Neural cell (in vitro differentiated cells): ENCODE data around the gene LRRC49.

Experiments used
- CTCF ChIP-seq: fragments of 450-650 bp; IDR thresholded peaks from 2 replicates; pipeline ENCODE4 v1.5.1; 2014; ENCODE audit warnings: antibody characterized with exemption, mild to moderate bottlenecking, moderate library complexity; ENCODE audit not compliant: poor library complexity, severe bottlenecking
- EP300 ChIP-seq: fragments of 450-650 bp; conservative IDR thresholded peaks from 2 replicates; pipeline ENCODE4 v1.6.1; 2014; ENCODE audit warnings: antibody characterized with exemption, mild to moderate bottlenecking, moderate library complexity; ENCODE audit not compliant: poor library complexity, severe bottlenecking
- EZH2 ChIP-seq: fragments of 200-600, 300-800 bp; shearing (Covaris generic), sonication (generic); IDR thresholded peaks from 2 replicates; pipeline ENCODE4 v1.6.1; 2014; ENCODE audit warnings: antibody characterized with exemption, low read length, borderline replicate concordance, mild to moderate bottlenecking; ENCODE audit not compliant: insufficient read depth, poor library complexity, severe bottlenecking
- MXI1 ChIP-seq: fragments of 450-650 bp; conservative IDR thresholded peaks from 2 replicates; pipeline ENCODE4 v1.6.1; 2014; ENCODE audit warnings: antibody characterized with exemption, mild to moderate bottlenecking; ENCODE audit not compliant: poor library complexity, severe bottlenecking
- POLR2AphosphoS5 ChIP-seq: IDR thresholded peaks from 2 replicates; pipeline ENCODE4 v1.6.1; 2012
- RAD21 ChIP-seq: fragments of 450-650 bp; conservative IDR thresholded peaks from 2 replicates; pipeline ENCODE4 v1.6.1; 2014; ENCODE audit warnings: antibody characterized with exemption, mild to moderate bottlenecking, moderate library complexity
- REST ChIP-seq: IDR thresholded peaks from 2 replicates; pipeline ENCODE4 v1.6.1; 2012; ENCODE audit warnings: borderline replicate concordance
- SMC3 ChIP-seq: fragments of 450-650 bp; conservative IDR thresholded peaks from 2 replicates; pipeline ENCODE4 v1.6.1; 2014; ENCODE audit warnings: antibody characterized with exemption, mild to moderate bottlenecking, moderate library complexity; ENCODE audit not compliant: poor library complexity
- TAF1 ChIP-seq: IDR thresholded peaks from 2 replicates; pipeline ENCODE4 v1.6.1; 2012; ENCODE audit warnings: low read depth

- TF ChIP-seq REST (no peak), CTCF (no peak), EP300 (no peak), POLR2AphosphoS5 (no peak), EZH2 (no peak), RAD21 (no peak), SMC3 (no peak), TAF1 (no peak), MXI1 (no peak)
Measured at GRCh38 chr15:70923311-70924080, 30.9 kb downstream of the LRRC49 start.
